Left kidney (tissue), 8 donors: Measurements from ENCODE around the gene TYMP. TPM values are rescaled to one million over a fixed set of nuclear protein-coding genes. Genes with fewer than 3 reads are reported as not detected.

ENCODE experiments used
- DNase-seq: peaks from one replicate; pipeline ENCODE4 v3.0.0-alpha.2; 2013
- long read RNA-seq, 8 donors: transcript quantifications; one replicate each; lab custom pipeline, GENCODE V29; 2026
- polyA plus RNA-seq: library from polyadenylated mRNA; unstranded; fragments of 120-200 nt; gene quantifications from one replicate; pipeline ENCODE4 v1.2.1, GENCODE V29; 2013; ENCODE audit not compliant: insufficient read length

Gene TYMP
- polyA plus RNA-seq, result 1.0 TPM
- long read RNA-seq, donor 1, partial matches to known transcripts, result 0 of 1 reads
- long read RNA-seq, donor 1, other reads (novel, unspliced or antisense), result 0 of 1 reads
- long read RNA-seq, donor 2, result 0 reads
- long read RNA-seq, donor 3, result 0 reads
- long read RNA-seq, donor 4, result 0 reads
- long read RNA-seq, donor 5, result 0 reads
- long read RNA-seq, donor 6, partial matches to known transcripts, result 0 of 1 reads
- long read RNA-seq, donor 6, other reads (novel, unspliced or antisense), result 0 of 1 reads
- long read RNA-seq, donor 7, result 0 reads
- long read RNA-seq, donor 8, result 0 reads

DNA sequence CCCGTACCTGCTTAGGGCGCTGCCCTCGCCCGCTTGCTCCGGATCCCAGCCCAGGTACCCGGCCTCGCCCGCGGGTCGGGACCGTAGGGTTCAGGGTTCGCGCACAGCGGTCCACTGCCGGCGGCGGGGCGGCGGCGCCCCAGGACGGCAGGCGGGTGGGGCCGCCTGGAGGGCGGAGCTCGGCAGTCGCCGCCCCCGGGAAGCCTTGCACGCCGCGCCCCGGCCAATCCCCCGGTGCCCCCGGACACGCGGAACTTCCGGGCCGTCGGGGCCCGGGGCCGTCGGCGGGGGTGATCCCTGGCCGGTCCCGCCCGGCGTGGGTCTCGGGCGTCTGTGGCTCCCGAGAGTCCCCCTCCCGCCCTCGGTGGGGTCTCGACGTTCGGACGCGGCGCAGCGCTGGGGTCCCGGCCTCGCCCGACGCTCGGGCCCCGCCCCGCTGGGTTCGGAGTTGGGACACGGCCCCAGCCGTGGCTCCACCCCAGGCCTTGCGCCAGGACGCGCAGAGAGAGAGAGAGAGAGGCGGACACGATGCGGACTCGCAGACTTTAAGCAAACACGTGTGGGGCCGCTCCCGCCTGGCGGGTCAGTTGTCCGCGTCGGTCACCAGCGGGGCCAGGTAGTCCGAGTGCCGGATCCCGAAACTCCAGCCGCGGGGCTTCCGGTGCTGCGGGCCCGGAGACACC lies at the start of gene TYMP:
Gene TYMP (minus strand): TSS at position 116 of the 683 bp plus-strand sequence. CDS start 303 bp downstream, outside the sequence.
- DNase-seq, result no peak

- no peak for DNase-seq
Observed at GRCh38 chr22:50578776-50579310, 49.0 kb upstream of the TYMP start.

GRCh38 chr22:50577987-50578775 lies 48.4 kb upstream of the TYMP start, which contains the start of gene CPT1B:
CPT1B (minus strand) TSS chr22:50578427; CDS start chr22:50577915, 512 bp downstream.
- DNase-seq, result no peak

- no peak for DNase-seq
Observed at GRCh38 chr22:50577697-50577986, 47.8 kb upstream of the TYMP start.

DNA sequence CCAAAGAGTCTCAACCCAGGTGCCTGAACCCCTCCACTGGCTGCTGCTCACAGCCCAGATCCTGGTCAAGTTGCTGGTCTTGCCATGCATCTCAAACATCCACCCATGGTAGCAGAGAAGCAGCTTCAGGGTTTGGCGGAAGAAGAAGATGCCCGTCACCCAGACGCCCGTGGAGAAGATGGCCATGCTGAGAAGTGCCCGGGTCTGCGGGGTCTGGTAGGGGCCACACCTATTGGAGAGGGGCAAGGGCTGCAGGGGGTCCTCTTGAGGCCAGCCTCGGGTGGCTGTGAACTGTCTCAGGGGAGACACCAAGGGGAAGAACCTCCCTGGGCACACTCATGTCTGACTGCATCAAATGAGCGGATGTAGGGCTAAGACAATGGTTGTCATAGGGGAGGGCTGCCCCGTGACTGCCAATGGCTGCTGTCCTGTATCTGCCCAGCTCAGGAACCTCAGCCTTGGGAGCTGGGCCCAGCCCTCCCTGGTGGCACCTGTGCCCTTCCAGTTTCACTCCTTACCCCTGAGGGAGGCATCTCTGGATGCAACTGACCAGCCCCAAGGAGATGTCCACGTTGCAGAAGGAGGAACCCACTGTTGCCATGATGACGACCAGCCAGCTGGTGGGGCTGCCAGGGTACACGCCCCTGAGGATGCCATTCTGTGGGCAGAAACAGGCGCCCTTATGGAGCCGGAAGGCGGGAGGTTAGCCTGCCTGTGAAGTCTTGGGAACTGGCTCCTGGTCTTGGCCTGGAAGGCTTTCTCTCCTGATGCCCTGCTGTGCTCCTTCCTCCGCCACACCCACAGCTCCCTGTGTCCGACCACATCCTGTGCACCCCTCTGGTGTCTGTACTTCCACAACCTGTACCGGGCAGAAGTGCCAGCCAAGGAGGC lies 47.2 kb upstream of the TYMP start:
- no peak for DNase-seq

DNA sequence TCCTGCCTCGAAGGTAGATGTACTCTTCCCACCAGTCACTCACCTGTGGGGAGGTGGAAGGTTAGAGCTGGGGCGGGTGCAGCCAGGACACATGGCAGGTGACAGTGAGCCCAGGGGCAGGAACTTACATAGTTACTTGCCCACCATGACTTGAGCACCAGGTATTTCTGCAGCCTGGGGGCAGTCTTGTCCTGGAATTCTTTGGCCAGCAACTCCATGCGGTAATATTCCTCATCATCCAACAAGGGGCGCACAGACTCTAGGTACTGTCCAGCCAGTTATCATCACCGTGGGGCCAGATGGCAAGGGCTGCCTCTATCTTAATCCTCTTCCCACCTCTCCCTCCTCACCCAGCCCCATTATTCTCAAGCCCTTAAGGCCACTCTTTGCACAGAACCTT lies 46.3 kb upstream of the TYMP start:
- DNase-seq, result no peak

DNA sequence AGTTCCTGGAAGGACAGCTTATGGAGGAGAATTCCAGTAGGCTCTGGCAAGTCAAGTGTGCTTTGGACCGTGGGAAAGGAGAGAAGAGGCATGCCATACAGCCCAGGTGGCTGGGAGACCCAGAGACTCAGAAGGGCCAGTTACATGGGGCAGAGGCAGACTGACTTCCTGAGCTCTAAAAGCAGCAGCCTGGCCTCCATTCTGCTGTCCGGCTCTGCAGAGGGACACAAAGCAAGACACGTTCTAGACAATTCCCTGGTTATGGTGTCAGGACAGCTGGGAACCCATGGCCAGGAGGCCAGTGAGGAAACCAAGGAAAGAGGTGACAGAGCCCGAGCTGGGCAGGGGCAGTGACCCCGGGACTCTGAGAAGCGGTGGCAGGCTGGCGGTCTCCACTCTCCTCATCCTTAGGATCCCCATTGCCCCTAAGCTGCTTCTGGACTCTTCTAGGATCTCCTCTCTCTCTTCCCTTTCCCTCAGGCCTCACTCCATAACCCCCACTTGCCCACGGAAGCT lies 45.7 kb upstream of the TYMP start:
- no peak for DNase-seq

DNA sequence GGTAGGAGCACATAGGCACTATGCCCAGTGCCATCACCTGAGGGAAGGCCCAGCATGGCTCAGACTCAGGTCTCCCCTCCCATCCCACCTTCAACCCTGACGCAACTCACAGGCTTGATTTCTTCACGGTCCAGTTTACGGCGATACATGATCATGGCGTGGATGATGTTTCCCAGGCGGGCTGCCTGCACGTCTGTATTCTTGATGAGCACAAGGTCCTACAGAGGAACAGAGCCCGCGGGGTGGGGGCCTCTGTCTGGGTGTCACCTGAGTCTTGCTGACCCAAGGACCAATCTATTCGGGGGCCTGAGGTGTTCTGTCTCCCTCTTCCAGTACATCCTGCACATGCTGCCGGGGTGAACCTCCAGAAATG lies 44.6 kb upstream of the TYMP start:
- DNase-seq, result no peak

GRCh38 chr22:50573491-50574382 lies 43.9 kb upstream of the TYMP start:
- DNase-seq, result no peak

DNA sequence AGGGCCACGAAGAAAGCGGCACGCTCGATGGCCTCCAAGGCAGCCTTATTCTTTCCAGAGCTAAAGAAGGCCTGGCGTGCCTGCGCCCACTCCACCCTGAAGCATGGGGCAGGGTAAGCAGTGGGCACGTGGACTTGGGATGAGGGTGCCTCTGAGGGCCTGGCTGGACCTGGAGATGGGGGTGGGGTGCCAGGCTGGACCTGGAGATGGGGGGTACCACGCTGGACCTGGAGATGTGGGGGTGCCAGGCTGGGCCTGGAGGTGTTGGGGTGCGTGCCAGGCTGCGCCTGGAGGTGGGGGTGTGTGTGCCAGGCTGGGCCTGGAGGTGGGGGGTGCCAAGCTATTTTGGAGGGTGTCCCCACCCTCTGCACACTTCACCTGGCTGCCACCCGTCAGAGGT lies 43.2 kb upstream of the TYMP start:
- no peak for DNase-seq

GRCh38 chr22:50571264-50572175 lies 41.7 kb upstream of the TYMP start:
- no peak for DNase-seq

DNA sequence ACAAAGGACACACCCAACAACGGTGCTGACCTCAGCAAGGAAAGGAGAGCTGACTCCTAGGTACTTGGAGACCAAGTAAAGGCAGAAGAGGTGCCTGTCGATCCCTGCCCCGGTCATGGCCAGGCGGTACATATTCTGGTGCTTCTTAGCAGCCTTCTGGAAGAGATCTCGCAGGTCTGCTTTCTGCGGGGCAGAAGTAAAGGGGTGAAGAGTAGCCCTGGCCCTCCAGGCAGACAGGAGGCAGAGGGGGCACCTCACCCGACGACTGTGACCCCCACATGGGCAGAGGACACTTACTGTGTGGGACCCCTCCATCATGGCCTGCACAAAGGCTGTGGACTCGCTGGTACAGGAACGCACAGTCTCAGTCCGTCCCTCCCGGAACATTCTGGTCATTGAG lies 41.0 kb upstream of the TYMP start:
- no peak for DNase-seq

DNA sequence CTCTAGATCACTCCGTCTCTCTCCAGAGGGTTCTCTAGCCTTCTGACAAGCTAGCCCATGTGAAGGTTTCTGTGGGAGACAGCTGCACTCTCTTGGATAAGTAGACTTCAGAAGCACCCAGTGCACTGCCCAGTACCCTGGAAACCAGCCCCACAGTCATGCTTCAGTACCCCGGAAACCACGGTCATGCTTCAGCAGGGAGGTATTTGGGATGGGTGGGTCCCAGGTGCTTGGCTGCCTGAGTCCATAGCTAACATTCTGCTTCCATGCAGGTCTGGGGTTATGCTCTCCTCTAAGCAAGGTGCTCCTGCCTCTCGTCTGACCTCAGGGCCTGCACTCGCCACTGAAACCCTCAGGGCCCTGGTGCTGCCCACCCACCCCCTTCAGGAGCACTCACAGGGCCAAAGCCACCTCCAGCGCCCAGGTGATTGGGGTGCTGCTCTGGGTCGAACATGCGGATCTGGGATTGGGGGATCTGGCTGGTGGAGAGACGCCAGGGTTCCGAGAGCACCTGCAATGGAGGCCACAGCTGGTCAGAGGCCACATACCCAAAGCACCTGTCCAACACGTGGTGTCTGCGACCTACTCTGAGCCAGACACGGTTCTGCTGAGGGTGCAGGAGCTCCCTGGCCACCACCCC lies 40.2 kb upstream of the TYMP start:
- no peak for DNase-seq

- DNase-seq, result no peak
Observed at GRCh38 chr22:50569041-50569459, 39.2 kb upstream of the TYMP start.

DNA sequence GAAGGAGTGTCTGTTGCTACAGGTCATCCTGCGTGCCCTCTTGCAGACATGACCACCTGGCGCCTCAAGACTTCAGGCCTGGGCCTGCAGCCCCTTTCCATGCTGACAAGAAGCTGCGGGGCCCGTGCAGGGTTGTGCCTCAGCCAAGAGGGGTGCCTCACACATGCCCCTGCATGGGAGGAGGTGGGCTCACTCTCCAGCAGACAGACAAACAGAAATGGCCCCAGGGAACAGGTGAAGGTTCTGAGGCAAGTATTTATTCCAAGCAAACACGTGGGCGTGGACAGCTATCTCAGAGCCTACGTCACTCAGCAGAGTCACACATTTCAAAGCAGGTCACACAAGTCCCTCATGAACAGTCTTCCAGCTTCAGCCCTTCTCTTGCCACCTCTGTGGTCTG lies 38.8 kb upstream of the TYMP start:
- no peak for DNase-seq

GRCh38 chr22:50567721-50568252 lies 38.0 kb upstream of the TYMP start:
- DNase-seq, result no peak

DNA sequence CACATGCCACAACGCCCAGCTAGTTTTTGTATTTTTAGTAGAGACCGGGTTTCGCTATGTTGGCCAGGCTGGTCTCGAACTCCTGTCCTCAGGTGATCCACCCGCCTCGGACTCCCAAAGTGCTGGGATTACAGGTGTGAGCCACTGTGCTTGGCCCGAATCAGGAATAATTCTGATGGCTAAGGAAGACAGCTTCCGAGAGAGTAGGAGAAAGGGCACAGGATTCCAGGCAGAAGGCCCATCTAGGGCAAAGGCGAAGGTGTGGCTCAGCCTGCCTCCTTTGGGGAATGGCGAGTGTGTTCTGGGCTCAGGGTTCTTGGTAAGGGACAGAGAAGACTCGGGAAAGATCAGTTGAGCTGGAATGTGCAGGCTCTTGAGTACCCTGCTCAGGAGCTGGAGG lies 34.5 kb upstream of the TYMP start:
- no peak for DNase-seq

- no peak for DNase-seq
Observed at GRCh38 chr22:50563413-50564160, 33.8 kb upstream of the TYMP start.
